Testis (tissue), 3 donors: Measurements from ENCODE around the gene DCDC2B. TPM values are rescaled to one million over a fixed set of nuclear protein-coding genes. Genes with fewer than 3 reads are reported as not detected.

ENCODE experiments used
- DNase-seq: peaks from one replicate; pipeline ENCODE4 v3.0.0-alpha.2; 2019
- H3K27ac ChIP-seq, 2 donors: fragments of 200-600 bp; sonication (generic); one replicate each; pipeline ENCODE4 v1.5.1; 2019
- H3K27me3 ChIP-seq: fragments of 200-600 bp; sonication (generic); one replicate; pipeline ENCODE4 v1.5.1; 2019
- H3K36me3 ChIP-seq: fragments of 200-600 bp; sonication (generic); one replicate; pipeline ENCODE4 v1.5.1; 2017; ENCODE audit warnings: low read depth; ENCODE audit errors: missing control alignments
- H3K4me1 ChIP-seq: fragments of 200-600 bp; sonication (generic); one replicate; pipeline ENCODE4 v1.5.1; 2019
- H3K4me3 ChIP-seq, 2 donors: fragments of 200-600 bp; sonication (generic); one replicate each; pipeline ENCODE4 v1.5.1; 2017 to 2019
- H3K9me3 ChIP-seq: fragments of 200-600 bp; sonication (generic); one replicate; pipeline ENCODE4 v1.5.1; 2017
- POLR2A ChIP-seq: fragments of 450-650 bp; IDR thresholded peaks from one replicate; pipeline ENCODE4 v1.6.1; 2017; ENCODE audit warnings: antibody characterized with exemption, mild to moderate bottlenecking, moderate library complexity
- WGBS, 2 donors: methylation state at CpG; one replicate each; pipeline ENCODE4 v1.1.5; 2018; 5-methylcytosine and 5-hydroxymethylcytosine counted together
- intact Hi-C: fragments of 100-400 bp; cut with DNase I; formaldehyde crosslinking; loops from one replicate; pipeline ENCODE4 v1.15.1; 2023; ENCODE audit warnings: low total_unique reads
- polyA plus RNA-seq: library from polyadenylated mRNA; stranded (reverse); fragments of 350-450 nt; fragmentation: Illumina TruSeq; extraction: RNeasy Lipid Tissue Mini Kit (QIAGEN cat#74804); gene quantifications from one replicate; pipeline ENCODE4 v1.2.3, GENCODE V29; 2014; ENCODE audit warnings: low read depth, low replicate concordance; ENCODE audit not compliant: insufficient read depth
- total RNA-seq, 2 donors: library from RNA; depleted of rRNA; stranded (reverse); fragments of >200 nt; gene quantifications; one replicate each; pipeline ENCODE4 v1.2.3, GENCODE V29; 2016
- TF ChIP-seq, protein P1 (sequence below), 3 experiments: fragments of 450-650 bp in 2 of 3; fragments of 200-600 bp in 1 of 3; sonication (generic) in 1 of 3; IDR thresholded peaks; one replicate each; pipeline ENCODE4 v1.5.1; 2016 to 2019; ENCODE audit warnings: antibody characterized with exemption in 3 of 3, mild to moderate bottlenecking in 2 of 3, moderate library complexity in 1 of 3

The DCDC2B gene
- total and polyA plus RNA-seq, 3 donors from 2014 or later, result 0.81 to 2.6 (median 1.7) TPM

DNA sequence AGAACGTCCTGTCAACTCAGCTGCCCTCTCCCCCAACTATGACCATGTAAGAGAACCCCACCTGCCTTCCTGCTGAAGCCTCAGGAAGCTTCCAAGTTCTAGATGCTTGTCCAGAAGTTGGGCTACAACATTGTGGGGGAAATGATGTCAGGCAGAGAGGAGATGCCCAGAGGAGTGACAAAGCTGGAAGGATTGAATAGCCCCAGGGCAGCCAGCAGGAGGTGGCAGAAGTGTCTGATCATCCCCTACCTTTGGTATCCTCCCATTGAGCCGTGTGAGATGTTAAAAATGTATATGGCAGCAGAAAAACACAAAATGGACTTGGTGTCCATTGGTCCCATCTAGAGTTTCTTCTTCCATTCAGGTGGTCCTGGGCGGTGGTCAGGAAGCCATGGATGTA lies 19.9 kb downstream of the DCDC2B start:
- no peak overlapping the region for H3K27ac ChIP-seq
- intact Hi-C loops, result no loop called here
- H3K9me3 ChIP-seq, result no peaks in the 10 kb centered on the region
- no peak for DNase-seq
- no peak overlapping the region for H3K4me3 ChIP-seq
- H3K27me3 ChIP-seq, result no peaks in the 10 kb centered on the region
- 71 to 83% methylated on average over 3 of the region's 3 CpGs for WGBS, 2 donors
- TF ChIP-seq POLR2A, result no peak
- TF ChIP-seq, protein P1, sequence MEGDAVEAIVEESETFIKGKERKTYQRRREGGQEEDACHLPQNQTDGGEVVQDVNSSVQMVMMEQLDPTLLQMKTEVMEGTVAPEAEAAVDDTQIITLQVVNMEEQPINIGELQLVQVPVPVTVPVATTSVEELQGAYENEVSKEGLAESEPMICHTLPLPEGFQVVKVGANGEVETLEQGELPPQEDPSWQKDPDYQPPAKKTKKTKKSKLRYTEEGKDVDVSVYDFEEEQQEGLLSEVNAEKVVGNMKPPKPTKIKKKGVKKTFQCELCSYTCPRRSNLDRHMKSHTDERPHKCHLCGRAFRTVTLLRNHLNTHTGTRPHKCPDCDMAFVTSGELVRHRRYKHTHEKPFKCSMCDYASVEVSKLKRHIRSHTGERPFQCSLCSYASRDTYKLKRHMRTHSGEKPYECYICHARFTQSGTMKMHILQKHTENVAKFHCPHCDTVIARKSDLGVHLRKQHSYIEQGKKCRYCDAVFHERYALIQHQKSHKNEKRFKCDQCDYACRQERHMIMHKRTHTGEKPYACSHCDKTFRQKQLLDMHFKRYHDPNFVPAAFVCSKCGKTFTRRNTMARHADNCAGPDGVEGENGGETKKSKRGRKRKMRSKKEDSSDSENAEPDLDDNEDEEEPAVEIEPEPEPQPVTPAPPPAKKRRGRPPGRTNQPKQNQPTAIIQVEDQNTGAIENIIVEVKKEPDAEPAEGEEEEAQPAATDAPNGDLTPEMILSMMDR (IDR thresholded peaks at IDR 0.05), result no peak
- no peaks in the 10 kb centered on the region for H3K36me3 ChIP-seq
- H3K4me1 ChIP-seq, result peaks cover 2% of the 10 kb centered on the region

DNA sequence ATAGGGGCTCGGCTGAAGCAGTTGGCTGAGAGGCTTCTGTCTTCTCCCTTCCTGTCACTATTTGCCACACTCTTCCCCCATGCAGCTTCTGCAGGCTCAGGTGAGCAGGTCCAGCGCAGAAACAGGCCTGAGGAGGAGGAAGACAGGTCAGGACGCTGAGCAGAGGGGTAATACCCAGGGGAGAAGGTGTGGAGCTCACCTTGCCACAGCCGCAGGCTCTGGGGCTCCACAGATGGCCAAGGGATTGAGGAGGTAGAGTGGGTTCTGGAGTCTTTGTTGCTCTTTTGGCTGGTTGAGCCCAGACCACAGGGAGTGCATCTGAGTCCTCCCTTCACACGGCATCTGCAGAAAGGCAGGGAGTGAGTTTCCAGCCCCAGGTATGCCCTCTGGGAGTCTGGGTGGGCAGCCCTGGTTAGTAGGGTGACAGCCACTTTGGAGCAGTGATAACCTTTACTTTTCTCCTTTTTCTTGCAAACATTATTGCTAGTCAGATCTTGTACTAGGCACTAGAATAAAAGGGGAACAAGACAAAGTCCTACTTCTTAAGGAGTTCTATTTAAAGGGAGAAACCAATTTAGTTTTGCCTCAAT lies 23.0 kb downstream of the DCDC2B start:
- intact Hi-C loops, result no loop called here
- Histone ChIP-seq H3K27me3 (no peaks in the 10 kb centered on the region), H3K27ac (no peak overlapping the region), H3K4me3 (no peak overlapping the region), H3K9me3 (no peaks in the 10 kb centered on the region), H3K4me1 (peaks cover 28% of the 10 kb centered on the region), H3K36me3 (no peaks in the 10 kb centered on the region)
- 75 to 83% methylated on average over 5 of the region's 5 CpGs for WGBS, 2 donors
- TF ChIP-seq POLR2A, result no peak
- TF ChIP-seq, protein P1 (IDR thresholded peaks at IDR 0.05), result no peak
- no peak for DNase-seq

DNA sequence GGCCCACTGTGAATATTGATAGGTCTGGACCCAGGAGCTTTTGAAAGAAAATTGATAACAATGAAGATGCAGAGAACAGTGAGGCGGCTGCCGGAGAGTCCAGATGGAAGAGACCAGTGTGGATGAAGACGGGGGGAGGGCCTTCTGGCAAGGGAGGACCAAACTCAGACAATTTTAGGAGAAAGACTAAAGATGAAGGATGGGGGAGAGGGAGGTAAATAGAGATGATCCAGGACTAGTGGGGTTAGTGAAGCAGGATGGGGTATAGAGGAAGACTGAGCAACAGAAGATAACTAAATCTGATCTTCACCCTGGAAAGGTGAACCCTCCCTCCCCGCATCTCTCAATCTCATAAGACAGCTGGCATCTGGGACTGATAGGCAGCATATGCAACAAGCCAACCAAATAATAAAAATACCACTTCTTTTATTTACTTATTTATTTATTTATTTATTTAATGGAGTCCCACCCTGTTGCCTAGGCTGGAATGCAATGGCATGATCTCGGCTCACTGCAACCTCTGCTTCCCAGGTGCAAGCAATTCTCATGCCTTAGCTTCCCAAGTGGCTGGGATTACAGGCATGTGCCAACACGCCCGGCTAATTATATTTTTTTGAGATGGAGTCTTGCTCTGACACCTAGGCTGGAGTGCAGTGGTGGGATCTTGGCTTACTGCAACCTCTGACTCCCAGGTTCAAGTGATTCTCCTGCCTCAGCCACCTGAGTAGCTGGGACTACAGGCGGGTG lies 23.8 kb downstream of the DCDC2B start:
- no peak for DNase-seq
- intact Hi-C loops, result no loop called here
- Histone ChIP-seq H3K4me1 (peaks cover 30% of the 10 kb centered on the region), H3K36me3 (no peaks in the 10 kb centered on the region), H3K27me3 (no peaks in the 10 kb centered on the region), H3K9me3 (no peaks in the 10 kb centered on the region), H3K27ac (no peak overlapping the region), H3K4me3 (no peak overlapping the region)
- TF ChIP-seq POLR2A, result no peak
- TF ChIP-seq, protein P1 (IDR thresholded peaks at IDR 0.05), result no peak
- WGBS, 2 donors, result 87 to 92% methylated on average over 8 of the region's 8 CpGs

DNA sequence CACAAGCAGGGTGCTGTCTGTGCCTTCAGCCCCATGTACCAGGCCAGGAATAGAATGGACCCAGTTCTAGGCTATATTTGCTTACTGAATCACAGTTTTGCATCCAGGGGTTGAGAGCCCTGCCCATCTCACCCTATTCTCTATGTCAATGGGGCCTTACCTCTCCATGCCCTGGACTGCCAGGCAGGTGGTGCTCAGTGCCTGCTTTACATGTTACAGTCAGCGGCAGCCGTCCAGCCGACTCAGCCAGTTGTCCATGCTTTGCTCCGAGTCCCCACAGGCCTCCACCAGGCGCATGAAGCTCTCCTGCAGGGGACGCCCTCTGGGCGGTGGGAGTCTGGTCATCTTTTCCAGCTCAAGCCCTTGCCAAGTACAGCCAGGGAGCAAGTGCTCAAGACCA lies 25.9 kb downstream of the DCDC2B start:
- peak; percentile 71 for DNase-seq

More for the DNA sequence above, 25.9 kb downstream of the DCDC2B start:
- H3K36me3 ChIP-seq, result no peaks in the 10 kb centered on the region
- intact Hi-C loops, result no loop called here
- no peaks in the 10 kb centered on the region for H3K27me3 ChIP-seq
- H3K27ac ChIP-seq, result peak overlapping the region; percentile 87 to 92
- no peaks in the 10 kb centered on the region for H3K9me3 ChIP-seq
- H3K4me1 ChIP-seq, result peaks cover 38% of the 10 kb centered on the region
- TF ChIP-seq, protein P1 (IDR thresholded peaks at IDR 0.05), result no peak
- no peak for TF ChIP-seq POLR2A
- 40 to 72% methylated on average over 2 to 7 of the region's 7 CpGs for WGBS, 2 donors
- H3K4me3 ChIP-seq, result no peak overlapping the region
